GM21619 (cell line): ENCODE data around the gene RALGPS2.

Source experiments
- ATAC-seq: cut with Tn5 transposase; IDR thresholded peaks from one replicate; pipeline ENCODE4 v1.9.1; 2021; ENCODE audit not compliant: unreplicated experiment

The RALGPS2 gene

GRCh38 chr1:178960482-178961240, 235.6 kb downstream of the RALGPS2 start:
- no peak for ATAC-seq

- no peak for ATAC-seq
Measured at GRCh38 chr1:178961331-178961730, 236.3 kb downstream of the RALGPS2 start.

- ATAC-seq = no peak
Measured at GRCh38 chr1:178961868-178962267, 236.8 kb downstream of the RALGPS2 start.

- ATAC-seq = no peak
Measured at GRCh38 chr1:178962853-178963711, 238.0 kb downstream of the RALGPS2 start.

GRCh38 chr1:178964469-178965330, 239.7 kb downstream of the RALGPS2 start:
- no peak for ATAC-seq

- ATAC-seq = no peak
Measured at GRCh38 chr1:178966312-178966711, 241.3 kb downstream of the RALGPS2 start.

- ATAC-seq = no peak
Measured at GRCh38 chr1:178969226-178969987, 244.4 kb downstream of the RALGPS2 start.

- no peak for ATAC-seq
Measured at GRCh38 chr1:178970184-178970583, 245.1 kb downstream of the RALGPS2 start.
